Endodermal cell (in vitro differentiated cells): Measurements from ENCODE around the gene KCTD7. TPM values are rescaled to one million over a fixed set of nuclear protein-coding genes. Genes with fewer than 3 reads are reported as not detected.
A peak's percentile ranks its signal among the peaks of the same experiment; 100 is the strongest.
"Not testable (repeated sequence)": the region's sequence is repeated elsewhere in the genome, so short reads cannot be mapped to it uniquely, and the experiment has no call there.

Source experiments
- DNase-seq: peaks from one replicate; pipeline ENCODE4 v3.0.0-alpha.2; 2017
- H3K27ac ChIP-seq: 2 replicates; pipeline ENCODE4 v1.5.1; 2013; ENCODE audit warnings: mild to moderate bottlenecking, low read depth, low read length, moderate library complexity
- H3K27me3 ChIP-seq: 2 replicates; pipeline ENCODE4 v1.6.1; 2013; ENCODE audit warnings: mild to moderate bottlenecking, low read length, moderate library complexity; ENCODE audit not compliant: insufficient read depth, control insufficient read depth, poor library complexity, severe bottlenecking
- H3K36me3 ChIP-seq: 2 replicates; pipeline ENCODE4 v1.7.0; 2013; ENCODE audit warnings: mild to moderate bottlenecking, low read length, moderate library complexity; ENCODE audit not compliant: control insufficient read depth, insufficient read depth
- H3K4me1 ChIP-seq: one replicate; pipeline ENCODE4 v1.7.0; 2013; ENCODE audit warnings: low read length; ENCODE audit not compliant: control insufficient read depth, insufficient read depth
- H3K4me3 ChIP-seq: 2 replicates; pipeline ENCODE4 v1.5.1; 2013; ENCODE audit warnings: mild to moderate bottlenecking, low read length, moderate library complexity
- H3K9ac ChIP-seq: 2 replicates; pipeline ENCODE4 v1.6.1; 2013; ENCODE audit warnings: mild to moderate bottlenecking, low read length, moderate library complexity; ENCODE audit not compliant: poor library complexity, severe bottlenecking; ENCODE audit errors: extremely low read depth
- H3K9me3 ChIP-seq: 2 replicates; pipeline ENCODE4 v1.6.1; 2013; ENCODE audit warnings: mild to moderate bottlenecking, low read length, moderate library complexity; ENCODE audit not compliant: control insufficient read depth
- H3K27ac Mint-ChIP-seq: 2 replicates; pipeline ENCODE4 v1.8.0; 2020; ENCODE audit warnings: mixed read lengths
- H3K27me3 Mint-ChIP-seq: 2 replicates; pipeline ENCODE4 v1.8.0; 2021; ENCODE audit warnings: mild to moderate bottlenecking, mixed read lengths; ENCODE audit not compliant: insufficient read depth
- H3K36me3 Mint-ChIP-seq: 2 replicates; pipeline ENCODE4 v1.8.0; 2020; ENCODE audit warnings: low read depth, mixed read lengths
- H3K4me1 Mint-ChIP-seq: 2 replicates; pipeline ENCODE4 v1.8.0; 2020; ENCODE audit warnings: mixed read lengths
- H3K4me3 Mint-ChIP-seq: 2 replicates; pipeline ENCODE4 v1.8.0; 2020; ENCODE audit warnings: mild to moderate bottlenecking, moderate library complexity, mixed read lengths
- H3K9me3 Mint-ChIP-seq: 2 replicates; pipeline ENCODE4 v1.8.0; 2020; ENCODE audit warnings: mild to moderate bottlenecking, mixed read lengths
- CTCF ChIP-seq: fragments of 200-600 bp; sonication (generic); conservative IDR thresholded peaks from 2 replicates; pipeline ENCODE4 v1.5.0; 2021; ENCODE audit warnings: antibody characterized with exemption, mild to moderate bottlenecking
- WGBS, 2 experiments: methylation state at CpG; one replicate each; pipeline versions ENCODE4 v1.1.5 to v1.1.7; 2013; ENCODE audit warnings: missing lambda C conversion rate in 2 of 2, mixed read lengths in 1 of 2; ENCODE audit not compliant: insufficient coverage in 1 of 2, insufficient read length in 1 of 2; 5-methylcytosine and 5-hydroxymethylcytosine counted together
- long read RNA-seq, 4 experiments: library from polyadenylated mRNA in 2 of 4; library from RNA in 1 of 4; library from capped mRNA in 1 of 4; stranded (forward) in 3 of 4; unstranded in 1 of 4; transcript quantifications; one replicate each; pipeline ENCODE4 v2.0.0, GENCODE V29; 2020 to 2021; ENCODE audit warnings: inconsistent platforms in 1 of 4
- polyA plus RNA-seq, 2 experiments: library from polyadenylated mRNA; stranded (reverse); fragments of 50-300 nt; gene quantifications; one replicate each; pipeline ENCODE4 v1.2.3, GENCODE V29; 2013
- total RNA-seq, 2 donors: library from RNA; stranded (reverse); fragmentation: NEBNext Ultra II Directional in 1 of 2; extraction: Animal tissue kit (Norgen Biotek cat#: 25700) in 1 of 2; gene quantifications; 2 replicates in 1 of 2; 3 replicates in 1 of 2; pipeline ENCODE4 v1.2.1, GENCODE V29; 2021

KCTD7 gene
- total RNA-seq: 10 to 100 TPM; 13.1 to 15.6 TPM
- polyA plus RNA-seq (2013, experiment 1 of 2): 17.6 TPM
- 16.2 TPM for polyA plus RNA-seq (2013, experiment 2 of 2)
- long read RNA-seq, experiment 1: 0 reads
- long read RNA-seq, experiment 2, full-length matches to known transcripts: 10 of 10 reads
- long read RNA-seq, experiment 2, partial matches to known transcripts: 0 of 10 reads
- long read RNA-seq, experiment 2, other reads (novel, unspliced or antisense): 0 of 10 reads
- long read RNA-seq, experiment 3, full-length matches to known transcripts: 42 of 46 reads
- long read RNA-seq, experiment 3, partial matches to known transcripts: 2 of 46 reads
- long read RNA-seq, experiment 3, other reads (novel, unspliced or antisense): 2 of 46 reads
- long read RNA-seq, experiment 4: 0 reads

GRCh38 chr7:66628361-66629221, at the start of gene KCTD7:
Gene KCTD7, plus strand, starts transcription at chr7:66628881. Its CDS starts 184 bp downstream, at chr7:66629065.
- no peaks in the 10 kb centered on the region for H3K9me3 Mint-ChIP-seq
- WGBS, 2 experiments: 0% methylated on average over 24 to 90 of the region's 93 CpGs

GRCh38 chr7:66580380-66580779, 48.3 kb upstream of the KCTD7 start:
- H3K36me3 Mint-ChIP-seq: peaks cover 67% of the 10 kb centered on the region
- not testable (repeated sequence) for H3K4me3 ChIP-seq, H3K9me3 Mint-ChIP-seq, H3K9ac ChIP-seq, H3K4me1 Mint-ChIP-seq, H3K4me3 Mint-ChIP-seq, H3K4me1 ChIP-seq, H3K27ac ChIP-seq, H3K27me3 Mint-ChIP-seq, H3K27me3 ChIP-seq, H3K9me3 ChIP-seq, DNase-seq, H3K27ac Mint-ChIP-seq
- peaks cover 61% of the 10 kb centered on the region for H3K36me3 ChIP-seq
- 93% methylated on average over 1 of the region's 1 CpG; no CpG with 5 or more reads in 1 of the 2 experiments for WGBS, 2 experiments

More at GRCh38 chr7:66628361-66629221, at the start of gene KCTD7:
- Mint-ChIP-seq H3K27ac (peak within 1 kb of the TSS; percentile 94), H3K27me3 (peaks cover 3% of the 10 kb centered on the region), H3K4me1 (no peaks in the 10 kb centered on the region), H3K36me3 (peaks cover 19% of the 10 kb centered on the region), H3K4me3 (peak within 1 kb of the TSS; percentile 75)
- no peaks in the 10 kb centered on the region for H3K27me3 ChIP-seq
- peaks cover 15% of the 10 kb centered on the region for H3K36me3 ChIP-seq
- peak; percentile 99 for DNase-seq
- peaks cover 6% of the 10 kb centered on the region for H3K9me3 ChIP-seq
- no peaks in the 10 kb centered on the region for H3K4me1 ChIP-seq
- H3K4me3 ChIP-seq: peak within 1 kb of the TSS; percentile 84
- H3K9ac ChIP-seq: peak within 1 kb of the TSS; percentile 49
- no peak for TF ChIP-seq CTCF
- peak within 1 kb of the TSS; percentile 87 for H3K27ac ChIP-seq

GRCh38 chr7:66582816-66583489, 45.7 kb upstream of the KCTD7 start:
- H3K9ac ChIP-seq, H3K4me1 Mint-ChIP-seq, H3K9me3 ChIP-seq, H3K27me3 Mint-ChIP-seq, H3K4me1 ChIP-seq, H3K4me3 Mint-ChIP-seq, H3K9me3 Mint-ChIP-seq, H3K27ac ChIP-seq, DNase-seq, H3K4me3 ChIP-seq, H3K27me3 ChIP-seq: not testable (repeated sequence)
- Mint-ChIP-seq H3K27ac (peak overlapping the region; percentile 22), H3K36me3 (peaks cover 61% of the 10 kb centered on the region)
- WGBS, 2 experiments: 80 to 93% methylated on average over 3 to 4 of the region's 4 CpGs
- H3K36me3 ChIP-seq: peaks cover 63% of the 10 kb centered on the region
